DMS153 treated with DMSO at 0.1 percent for 48 hours (cell line): ENCODE results near the gene E2F6.

Experiments used
- DNase-seq: peaks from one replicate; lab custom pipeline; 2025; ENCODE audit not compliant: unreplicated experiment; lab: John Stamatoyannopoulos, UW

Gene E2F6

GRCh38 chr2:11396467-11397445 lies 69.2 kb downstream of the E2F6 start:
- DNase-seq = no peak

- no peak for DNase-seq
Observed at GRCh38 chr2:11396021-11396420, 69.9 kb downstream of the E2F6 start.

GRCh38 chr2:11395389-11395788 lies 70.6 kb downstream of the E2F6 start:
- no peak for DNase-seq
